Caco-2 (cell line): Measurements from ENCODE around the gene IFNA2. TPM values are rescaled to one million over a fixed set of nuclear protein-coding genes. Genes with fewer than 3 reads are reported as not detected.

Experiments
- BruUV-seq: library from RNA; stranded (reverse); fragments of 400-500 nt; replicated peaks from 2 replicates; lab custom pipeline; 2021; lab: Mats Ljungman, UMichigan
- CTCF ChIA-PET: fragments of 300-600 bp; sonication (Branson Sonifier 250); formaldehyde crosslinking; loops from one replicate; lab custom pipeline; 2022; ENCODE audit warnings: antibody characterized with exemption; lab: Charles Lee
- POLR2A ChIA-PET: fragments of 300-600 bp; sonication (Branson Sonifier 250); formaldehyde crosslinking; loops from one replicate; lab custom pipeline; 2022; ENCODE audit warnings: antibody characterized with exemption; lab: Charles Lee
- DNase-seq, 2 experiments: peaks; one replicate each; pipeline versions ENCODE4 v3.0.0 to v3.0.0-alpha.2; 2020 to 2022
- H3K27me3 ChIP-seq: replicated peaks from 2 replicates; pipeline ENCODE4 v1.6.0; 2011; ENCODE audit warnings: low read length; ENCODE audit not compliant: control insufficient read depth, insufficient read depth
- H3K36me3 ChIP-seq: 2 replicates; pipeline ENCODE4 v1.5.1; 2011; ENCODE audit warnings: low read length; ENCODE audit not compliant: control insufficient read depth, insufficient read depth
- H3K4me1 ChIP-seq: fragments of 250-450 bp; sonication (Bioruptor Pico); 2 replicates; pipeline ENCODE4 v1.5.1; 2020; ENCODE audit warnings: mild to moderate bottlenecking
- H3K4me3 ChIP-seq: 2 replicates; pipeline ENCODE4 v1.5.1; 2011; ENCODE audit warnings: low read depth, mild to moderate bottlenecking, control low read depth, low read length
- H3K9me3 ChIP-seq: fragments of 250-450 bp; sonication (Bioruptor Pico); 2 replicates; pipeline ENCODE4 v1.5.1; 2020; ENCODE audit warnings: mild to moderate bottlenecking, moderate library complexity
- H3K27ac Mint-ChIP-seq: one replicate; pipeline ENCODE4 v1.8.0; 2022; ENCODE audit warnings: mixed read lengths; ENCODE audit not compliant: unreplicated experiment
- H3K27me3 Mint-ChIP-seq: one replicate; pipeline ENCODE4 v1.8.0; 2022; ENCODE audit warnings: mixed read lengths; ENCODE audit not compliant: insufficient read depth, unreplicated experiment
- H3K36me3 Mint-ChIP-seq: one replicate; pipeline ENCODE4 v1.8.0; 2022; ENCODE audit warnings: mild to moderate bottlenecking, mixed read lengths; ENCODE audit not compliant: insufficient read depth, unreplicated experiment
- H3K4me1 Mint-ChIP-seq: one replicate; pipeline ENCODE4 v1.8.0; 2022; ENCODE audit warnings: low read depth, mixed read lengths; ENCODE audit not compliant: unreplicated experiment
- H3K4me3 Mint-ChIP-seq: one replicate; pipeline ENCODE4 v1.8.0; 2022; ENCODE audit warnings: mild to moderate bottlenecking, moderate library complexity, mixed read lengths; ENCODE audit not compliant: unreplicated experiment
- H3K9me3 Mint-ChIP-seq: one replicate; pipeline ENCODE4 v1.8.0; 2022; ENCODE audit warnings: mixed read lengths; ENCODE audit not compliant: unreplicated experiment
- CTCF ChIP-seq, 2 experiments: fragments of 200-600 bp in 1 of 2; IDR thresholded peaks; 1 replicate in 1 of 2; 2 replicates in 1 of 2; pipeline versions ENCODE4 v1.5.1 to v1.8.0; 2011 to 2022; ENCODE audit warnings: antibody characterized with exemption in 1 of 2, control low read depth in 1 of 2, inconsistent platforms in 1 of 2, low read depth in 1 of 2, low read length in 1 of 2, mild to moderate bottlenecking in 1 of 2, moderate library complexity in 1 of 2; ENCODE audit not compliant: insufficient read depth in 1 of 2, severe bottlenecking in 1 of 2, unreplicated experiment in 1 of 2
- intact Hi-C: fragments of 100-400 bp; cut with micrococcal nuclease; formaldehyde crosslinking; loops from one replicate; pipeline ENCODE4 v1.10.0; 2022; ENCODE audit not compliant: unreplicated experiment
- total RNA-seq: library from RNA; stranded (reverse); gene quantifications from 2 replicates; pipeline ENCODE4 v1.2.3, GENCODE V29; 2022

IFNA2 gene
- total RNA-seq, 1 experiment from 2014 or later: not detected

GRCh38 chr9:21413151-21413550, 28.0 kb upstream of the IFNA2 start:
- no peaks in the 10 kb centered on the region for H3K27me3 ChIP-seq
- no peaks in the 10 kb centered on the region for H3K4me1 ChIP-seq
- Mint-ChIP-seq H3K27me3 (peaks cover 8% of the 10 kb centered on the region), H3K4me3 (no peak overlapping the region), H3K36me3 (no peaks in the 10 kb centered on the region), H3K4me1 (no peaks in the 10 kb centered on the region), H3K9me3 (no peaks in the 10 kb centered on the region), H3K27ac (no peak overlapping the region)
- no TSS peak for BruUV-seq
- ChIA-PET POLR2A (no interaction called here), CTCF (no interaction called here)
- intact Hi-C loops: no loop called here
- TF ChIP-seq CTCF (IDR thresholded peaks at IDR 0.05; ENCODE audit: insufficient read depth in 1 of 2, low read depth in 1 of 2, low read length in 1 of 2, severe bottlenecking in 1 of 2, unreplicated experiment in 1 of 2): no peak
- DNase-seq: no peak
- H3K9me3 ChIP-seq: no peaks in the 10 kb centered on the region
- no peak overlapping the region for H3K4me3 ChIP-seq
- H3K36me3 ChIP-seq: no peaks in the 10 kb centered on the region

- Histone ChIP-seq H3K4me3 (no peak overlapping the region), H3K9me3 (no peaks in the 10 kb centered on the region), H3K27me3 (no peaks in the 10 kb centered on the region), H3K36me3 (no peaks in the 10 kb centered on the region), H3K4me1 (no peaks in the 10 kb centered on the region)
- H3K4me1 Mint-ChIP-seq: no peaks in the 10 kb centered on the region
- no peaks in the 10 kb centered on the region for H3K36me3 Mint-ChIP-seq
- ChIA-PET CTCF (interaction anchor here (0.6 kb wide), 1 partner anchor 297 kb away, joined by 3 read pairs; no protein-coding TSS in a partner anchor), POLR2A (no interaction called here)
- no peak overlapping the region for H3K27ac Mint-ChIP-seq
- TF ChIP-seq CTCF (IDR thresholded peaks at IDR 0.05; ENCODE audit: insufficient read depth in 1 of 2, low read depth in 1 of 2, low read length in 1 of 2, severe bottlenecking in 1 of 2, unreplicated experiment in 1 of 2): no peak
- no peaks in the 10 kb centered on the region for H3K9me3 Mint-ChIP-seq
- H3K27me3 Mint-ChIP-seq: peaks cover 10% of the 10 kb centered on the region
- BruUV-seq: no TSS peak
- no peak overlapping the region for H3K4me3 Mint-ChIP-seq
- DNase-seq: no peak
- intact Hi-C loops: no loop called here
Observed at GRCh38 chr9:21412107-21412506, 26.9 kb upstream of the IFNA2 start.

- Mint-ChIP-seq H3K36me3 (no peaks in the 10 kb centered on the region), H3K9me3 (no peaks in the 10 kb centered on the region), H3K4me3 (no peak within 1 kb of the TSS), H3K27ac (no peak within 1 kb of the TSS), H3K27me3 (peaks cover 14% of the 10 kb centered on the region), H3K4me1 (no peaks in the 10 kb centered on the region)
- DNase-seq: no peak
- intact Hi-C loops: no loop called here
- Histone ChIP-seq H3K4me3 (no peak within 1 kb of the TSS), H3K9me3 (no peaks in the 10 kb centered on the region), H3K4me1 (no peaks in the 10 kb centered on the region), H3K36me3 (no peaks in the 10 kb centered on the region), H3K27me3 (no peaks in the 10 kb centered on the region)
- no TSS peak for BruUV-seq
- ChIA-PET CTCF (no interaction called here), POLR2A (no interaction called here)
- no peak for TF ChIP-seq CTCF (IDR thresholded peaks at IDR 0.05; ENCODE audit: insufficient read depth in 1 of 2, low read depth in 1 of 2, low read length in 1 of 2, severe bottlenecking in 1 of 2, unreplicated experiment in 1 of 2)
Observed at GRCh38 chr9:21408817-21409216, 23.6 kb upstream of the IFNA2 start, which contains the start of gene IFNA8. Gene IFNA8 (plus strand): TSS chr9:21409117. CDS start chr9:21409177, 60 bp downstream.
